Measurements from ENCODE around the gene ABHD11.
"Not testable (repeated sequence)": the region's sequence is repeated elsewhere in the genome, so short reads cannot be mapped to it uniquely, and the experiment has no call there.

The ABHD11 gene

GRCh38 chr7:73732397-73732796 is 6.2 kb downstream of the ABHD11 start:
- 0 out of 2 replicates have a peak, but pooled peaks cover 4% of the 10 kb centered on the region for H3K36me3 ChIP-seq (ENCODE audit: insufficient read depth, low read length)
- no peak overlapping the region for H3K4me3 ChIP-seq (ENCODE audit: low read depth, low read length)
- H3K27ac ChIP-seq (ENCODE audit: low read depth, low read length): no peak overlapping the region
- no peak overlapping the region for H2AFZ ChIP-seq (ENCODE audit: low read length, unreplicated experiment)
- H3K79me2 ChIP-seq (ENCODE audit: control insufficient read depth, insufficient read depth, low read length, unreplicated experiment): no peaks in the 10 kb centered on the region
- H3K4me1 ChIP-seq (ENCODE audit: control insufficient read depth, insufficient read depth, low read length, unreplicated experiment): peaks cover 5% of the 10 kb centered on the region
- H3K27me3 ChIP-seq (ENCODE audit: insufficient read depth, low read length): no peaks in the 10 kb centered on the region

DNA sequence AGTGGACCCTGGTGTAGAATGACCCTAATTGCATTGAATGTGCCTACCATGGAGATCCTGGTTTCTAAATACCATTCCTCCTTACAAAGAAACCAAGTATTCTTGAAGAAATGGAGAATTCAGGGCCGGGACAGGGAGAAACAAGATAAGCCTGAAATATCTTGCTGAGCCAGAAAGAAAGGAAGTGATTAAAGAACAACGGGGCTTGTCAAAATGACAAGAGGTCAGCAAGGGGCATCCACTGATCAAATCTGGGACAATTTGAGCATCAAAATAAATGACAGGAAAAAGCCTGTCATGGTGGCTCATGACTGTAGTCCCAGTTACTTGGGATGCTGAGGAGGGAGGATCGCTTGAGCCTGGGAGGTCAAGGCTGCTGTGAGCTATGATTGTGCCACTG is 8.1 kb downstream of the ABHD11 start:
- Histone ChIP-seq H3K79me2 (ENCODE audit: control insufficient read depth, insufficient read depth, low read length, unreplicated experiment) (no peaks in the 10 kb centered on the region), H3K36me3 (ENCODE audit: insufficient read depth, low read length) (no peaks in the 10 kb centered on the region), H3K27ac (ENCODE audit: low read depth, low read length) (no peak overlapping the region), H3K4me1 (ENCODE audit: control insufficient read depth, insufficient read depth, low read length, unreplicated experiment) (peaks cover 5% of the 10 kb centered on the region), H3K4me3 (ENCODE audit: low read depth, low read length) (no peak overlapping the region), H3K27me3 (ENCODE audit: insufficient read depth, low read length) (no peaks in the 10 kb centered on the region), H2AFZ (ENCODE audit: low read length, unreplicated experiment) (no peak overlapping the region)

GRCh38 chr7:73728551-73728950 is 10.1 kb downstream of the ABHD11 start:
- no peak overlapping the region for H3K27ac ChIP-seq (ENCODE audit: low read depth, low read length)
- no peaks in the 10 kb centered on the region for H3K36me3 ChIP-seq (ENCODE audit: insufficient read depth, low read length)
- no peaks in the 10 kb centered on the region for H3K4me1 ChIP-seq (ENCODE audit: control insufficient read depth, insufficient read depth, low read length, unreplicated experiment)
- H2AFZ ChIP-seq (ENCODE audit: low read length, unreplicated experiment): no peak overlapping the region
- no peaks in the 10 kb centered on the region for H3K79me2 ChIP-seq (ENCODE audit: control insufficient read depth, insufficient read depth, low read length, unreplicated experiment)
- H3K27me3 ChIP-seq (ENCODE audit: insufficient read depth, low read length): no peaks in the 10 kb centered on the region
- H3K4me3 ChIP-seq (ENCODE audit: low read depth, low read length): no peak overlapping the region

DNA sequence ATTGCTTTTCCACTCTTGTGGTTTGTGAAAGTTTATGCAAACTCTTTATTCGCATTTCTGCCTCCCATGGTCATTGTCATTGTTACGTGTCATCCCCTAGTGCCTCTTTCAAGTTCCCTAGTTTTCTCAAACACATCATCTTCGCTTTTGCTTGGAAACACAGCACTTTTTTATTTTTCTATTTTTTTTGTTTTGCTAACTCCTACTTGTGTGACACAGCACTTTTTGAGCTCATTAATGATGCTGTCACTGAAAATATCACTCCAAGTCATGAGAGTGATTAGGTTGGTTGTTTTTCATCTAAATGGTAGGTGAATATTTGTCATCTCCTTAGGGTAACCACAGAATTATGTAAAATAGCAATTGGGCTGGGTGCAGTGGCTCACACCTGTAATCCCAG is 10.7 kb downstream of the ABHD11 start:
- Histone ChIP-seq H2AFZ (ENCODE audit: low read length, unreplicated experiment) (no peak overlapping the region), H3K27ac (ENCODE audit: low read depth, low read length) (no peak overlapping the region), H3K27me3 (ENCODE audit: insufficient read depth, low read length) (no peaks in the 10 kb centered on the region), H3K4me3 (ENCODE audit: low read depth, low read length) (no peak overlapping the region), H3K36me3 (ENCODE audit: insufficient read depth, low read length) (no peaks in the 10 kb centered on the region), H3K4me1 (ENCODE audit: control insufficient read depth, insufficient read depth, low read length, unreplicated experiment) (no peaks in the 10 kb centered on the region), H3K79me2 (ENCODE audit: control insufficient read depth, insufficient read depth, low read length, unreplicated experiment) (no peaks in the 10 kb centered on the region)

DNA sequence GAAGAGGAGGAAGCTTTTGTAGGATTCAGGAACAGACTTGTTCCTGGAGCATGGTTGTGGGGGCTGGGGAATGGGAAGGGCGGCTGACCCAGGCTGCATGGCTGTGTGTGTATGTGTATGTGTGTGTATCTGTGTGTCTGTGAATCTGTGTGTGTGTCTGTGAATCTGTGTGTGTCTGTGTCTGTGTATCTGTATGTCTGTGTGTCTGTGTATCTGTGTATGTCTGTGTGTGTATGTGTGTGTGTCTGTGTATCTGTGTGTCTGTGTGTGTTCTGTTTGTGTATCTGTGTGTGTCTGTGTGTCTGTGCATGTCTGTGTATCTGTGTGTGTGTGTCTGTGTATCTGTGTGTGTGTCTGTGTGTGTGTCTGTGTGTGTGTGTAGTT is 12.5 kb downstream of the ABHD11 start:
- no peaks in the 10 kb centered on the region for H3K79me2 ChIP-seq (ENCODE audit: control insufficient read depth, insufficient read depth, low read length, unreplicated experiment)
- H3K27ac ChIP-seq (ENCODE audit: low read depth, low read length): no peak overlapping the region
- H3K27me3 ChIP-seq (ENCODE audit: insufficient read depth, low read length): no peaks in the 10 kb centered on the region
- H3K4me3 ChIP-seq (ENCODE audit: low read depth, low read length): no peak overlapping the region
- no peak overlapping the region for H2AFZ ChIP-seq (ENCODE audit: low read length, unreplicated experiment)
- peaks cover 14% of the 10 kb centered on the region for H3K4me1 ChIP-seq (ENCODE audit: control insufficient read depth, insufficient read depth, low read length, unreplicated experiment)
- no peaks in the 10 kb centered on the region for H3K36me3 ChIP-seq (ENCODE audit: insufficient read depth, low read length)

DNA sequence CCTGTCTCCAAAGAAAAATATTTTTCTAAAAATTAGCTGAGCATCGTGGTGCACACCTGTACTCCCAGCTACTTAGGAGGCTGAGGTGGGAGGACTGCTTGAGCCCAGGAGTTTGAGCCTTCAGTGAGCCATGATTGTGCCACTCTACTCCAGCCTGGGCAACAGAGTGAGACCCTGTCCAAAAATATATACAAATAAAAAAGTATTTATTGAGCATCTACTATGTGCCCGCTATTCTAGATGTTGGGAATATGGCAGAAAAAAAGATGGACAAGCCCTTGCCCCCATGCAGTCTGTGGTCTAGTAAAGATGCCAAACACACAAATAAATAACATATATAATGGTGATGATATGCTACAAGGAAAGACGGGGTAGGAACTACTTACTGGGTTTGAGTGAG is 14.8 kb downstream of the ABHD11 start:
- no peak overlapping the region for H3K27ac ChIP-seq (ENCODE audit: low read depth, low read length)
- no peaks in the 10 kb centered on the region for H3K36me3 ChIP-seq (ENCODE audit: insufficient read depth, low read length)
- H3K27me3 ChIP-seq (ENCODE audit: insufficient read depth, low read length): no peaks in the 10 kb centered on the region
- H3K4me1 ChIP-seq (ENCODE audit: control insufficient read depth, insufficient read depth, low read length, unreplicated experiment): peaks cover 20% of the 10 kb centered on the region
- no peak overlapping the region for H2AFZ ChIP-seq (ENCODE audit: low read length, unreplicated experiment)
- peaks cover 6% of the 10 kb centered on the region for H3K79me2 ChIP-seq (ENCODE audit: control insufficient read depth, insufficient read depth, low read length, unreplicated experiment)
- H3K4me3 ChIP-seq (ENCODE audit: low read depth, low read length): no peak overlapping the region

DNA sequence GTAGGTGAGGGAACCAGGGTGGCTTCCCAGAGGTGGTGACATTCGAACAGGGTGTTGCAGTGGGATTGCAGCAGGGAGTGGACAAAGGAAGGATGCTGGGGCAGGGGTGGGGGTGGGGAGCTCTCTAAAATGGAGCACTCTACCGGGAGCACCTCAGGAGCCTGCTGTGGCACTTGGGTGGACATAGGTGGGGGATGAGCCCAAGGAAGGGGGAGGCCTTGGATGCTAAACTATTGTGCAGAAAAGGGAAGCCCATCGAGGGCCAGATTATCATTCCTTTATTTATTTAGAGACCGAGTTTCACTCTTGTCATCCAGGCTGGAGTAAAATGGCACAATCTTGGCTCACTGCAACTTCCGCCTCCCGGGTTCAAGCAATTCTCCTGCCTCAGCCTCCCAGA is 15.8 kb downstream of the ABHD11 start:
- Histone ChIP-seq H3K36me3 (ENCODE audit: insufficient read depth, low read length) (no peaks in the 10 kb centered on the region), H3K27ac (ENCODE audit: low read depth, low read length) (no peak overlapping the region), H2AFZ (ENCODE audit: low read length, unreplicated experiment) (no peak overlapping the region), H3K27me3 (ENCODE audit: insufficient read depth, low read length) (no peaks in the 10 kb centered on the region), H3K79me2 (ENCODE audit: control insufficient read depth, insufficient read depth, low read length, unreplicated experiment) (peaks cover 15% of the 10 kb centered on the region), H3K4me3 (ENCODE audit: low read depth, low read length) (no peak overlapping the region), H3K4me1 (ENCODE audit: control insufficient read depth, insufficient read depth, low read length, unreplicated experiment) (peaks cover 20% of the 10 kb centered on the region)

GRCh38 chr7:73722182-73722581 is 16.4 kb downstream of the ABHD11 start:
- H3K27ac ChIP-seq (ENCODE audit: low read depth, low read length); H3K4me3 ChIP-seq (ENCODE audit: low read depth, low read length); H2AFZ ChIP-seq (ENCODE audit: low read length, unreplicated experiment); H3K27me3 ChIP-seq (ENCODE audit: insufficient read depth, low read length); H3K36me3 ChIP-seq (ENCODE audit: insufficient read depth, low read length): not testable (repeated sequence)
- H3K4me1 ChIP-seq (ENCODE audit: control insufficient read depth, insufficient read depth, low read length, unreplicated experiment): peaks cover 26% of the 10 kb centered on the region
- H3K79me2 ChIP-seq (ENCODE audit: control insufficient read depth, insufficient read depth, low read length, unreplicated experiment): peaks cover 21% of the 10 kb centered on the region

DNA sequence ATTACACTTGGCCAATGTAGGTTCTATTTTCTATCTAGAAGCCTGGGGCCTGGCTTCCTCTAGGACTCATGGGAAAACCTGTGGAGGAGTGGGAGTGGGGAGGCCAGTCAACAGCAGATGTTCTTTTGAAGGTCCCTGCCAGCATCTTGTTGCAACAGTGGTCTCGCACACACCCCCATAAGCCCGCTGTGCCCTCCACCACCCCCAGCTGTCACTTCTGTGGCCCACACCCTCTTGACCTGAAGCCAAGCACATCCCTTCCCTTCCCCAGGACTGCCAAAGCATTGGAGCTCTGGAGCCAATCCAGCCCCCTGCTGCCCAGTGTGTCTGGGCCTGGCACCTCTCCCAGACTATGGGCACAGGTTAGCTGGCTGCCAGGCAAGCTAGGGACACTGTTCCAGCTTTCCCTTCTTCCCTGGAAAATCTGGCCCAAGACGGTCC is 17.2 kb downstream of the ABHD11 start:
- H2AFZ ChIP-seq (ENCODE audit: low read length, unreplicated experiment): no peak overlapping the region
- no peak overlapping the region for H3K27ac ChIP-seq (ENCODE audit: low read depth, low read length)
- H3K36me3 ChIP-seq (ENCODE audit: insufficient read depth, low read length): no peaks in the 10 kb centered on the region
- no peaks in the 10 kb centered on the region for H3K27me3 ChIP-seq (ENCODE audit: insufficient read depth, low read length)
- no peak overlapping the region for H3K4me3 ChIP-seq (ENCODE audit: low read depth, low read length)
- H3K4me1 ChIP-seq (ENCODE audit: control insufficient read depth, insufficient read depth, low read length, unreplicated experiment): peaks cover 32% of the 10 kb centered on the region
- H3K79me2 ChIP-seq (ENCODE audit: control insufficient read depth, insufficient read depth, low read length, unreplicated experiment): peaks cover 28% of the 10 kb centered on the region

DNA sequence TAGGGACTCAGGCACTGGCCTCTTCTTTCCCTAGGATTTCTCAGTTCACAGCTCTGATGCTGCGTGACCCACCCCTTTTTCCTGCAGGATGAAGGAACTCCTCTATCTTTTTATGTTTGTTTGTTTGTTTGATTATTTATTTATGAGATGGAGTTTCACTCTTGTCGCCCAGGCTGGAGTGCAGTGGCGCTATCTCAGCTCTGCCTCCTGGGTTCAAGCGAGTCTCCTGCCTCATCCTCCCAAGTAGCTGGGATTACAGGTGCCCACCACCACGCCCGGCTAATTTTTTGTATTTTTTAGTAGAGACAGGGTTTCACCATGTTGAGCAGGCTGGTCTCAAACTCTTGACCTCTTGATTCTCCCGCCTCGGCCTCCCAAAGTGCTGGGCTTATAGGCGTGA is 18.2 kb downstream of the ABHD11 start:
- H2AFZ ChIP-seq (ENCODE audit: low read length, unreplicated experiment); H3K27ac ChIP-seq (ENCODE audit: low read depth, low read length); H3K27me3 ChIP-seq (ENCODE audit: insufficient read depth, low read length); H3K4me3 ChIP-seq (ENCODE audit: low read depth, low read length); H3K36me3 ChIP-seq (ENCODE audit: insufficient read depth, low read length): not testable (repeated sequence)
- Histone ChIP-seq H3K79me2 (ENCODE audit: control insufficient read depth, insufficient read depth, low read length, unreplicated experiment) (peaks cover 35% of the 10 kb centered on the region), H3K4me1 (ENCODE audit: control insufficient read depth, insufficient read depth, low read length, unreplicated experiment) (peaks cover 39% of the 10 kb centered on the region)

- H3K27ac ChIP-seq (ENCODE audit: low read depth, low read length): no peak overlapping the region
- H2AFZ ChIP-seq (ENCODE audit: low read length, unreplicated experiment): no peak overlapping the region
- H3K4me3 ChIP-seq (ENCODE audit: low read depth, low read length): peak overlapping the region; percentile 66
- H3K36me3 ChIP-seq (ENCODE audit: insufficient read depth, low read length): no peaks in the 10 kb centered on the region; the same call in 1 of the 2 replicates
- peaks cover 39% of the 10 kb centered on the region for H3K79me2 ChIP-seq (ENCODE audit: control insufficient read depth, insufficient read depth, low read length, unreplicated experiment)
- H3K27me3 ChIP-seq (ENCODE audit: insufficient read depth, low read length): no peaks in the 10 kb centered on the region
- peaks cover 43% of the 10 kb centered on the region for H3K4me1 ChIP-seq (ENCODE audit: control insufficient read depth, insufficient read depth, low read length, unreplicated experiment)
These were observed 18.8 kb downstream of the ABHD11 start for GRCh38 chr7:73719806-73720169.
